ENCODE data around the gene VAV2.
"Not testable (repeated sequence)": the region's sequence is repeated elsewhere in the genome, so short reads cannot be mapped to it uniquely, and the experiment has no call there.

VAV2 gene

GRCh38 chr9:133917375-133917774 lies 74.7 kb downstream of the VAV2 start:
- DNase-seq (ENCODE audit: low read depth in 2 of 2) = no peak

GRCh38 chr9:133916159-133916541 lies 76.0 kb downstream of the VAV2 start:
- DNase-seq (ENCODE audit: low read depth in 2 of 2) = no peak

- DNase-seq (ENCODE audit: low read depth in 2 of 2) = no peak
Observed at GRCh38 chr9:133915534-133916158, 76.5 kb downstream of the VAV2 start.

GRCh38 chr9:133914442-133915342 lies 77.4 kb downstream of the VAV2 start:
- DNase-seq (ENCODE audit: low read depth in 2 of 2) = no peak

GRCh38 chr9:133913571-133914369 lies 78.4 kb downstream of the VAV2 start:
- no peak for DNase-seq (ENCODE audit: low read depth in 2 of 2)

- DNase-seq (ENCODE audit: low read depth in 2 of 2) = no peak
Observed at GRCh38 chr9:133910855-133911514, 81.1 kb downstream of the VAV2 start.

GRCh38 chr9:133906932-133907910 lies 84.9 kb downstream of the VAV2 start:
- no peak for DNase-seq (ENCODE audit: low read depth in 2 of 2)

GRCh38 chr9:133906218-133906617 lies 85.9 kb downstream of the VAV2 start:
- DNase-seq (ENCODE audit: low read depth in 2 of 2) = no peak

GRCh38 chr9:133905493-133905892 lies 86.6 kb downstream of the VAV2 start:
- no peak for DNase-seq (ENCODE audit: low read depth in 2 of 2)

- no peak for DNase-seq (ENCODE audit: low read depth in 2 of 2)
Observed at GRCh38 chr9:133904346-133905090, 87.6 kb downstream of the VAV2 start.

GRCh38 chr9:133901184-133901835 lies 90.8 kb downstream of the VAV2 start:
- DNase-seq (ENCODE audit: low read depth in 2 of 2) = no peak

GRCh38 chr9:133897675-133898074 lies 94.4 kb downstream of the VAV2 start:
- no peak for DNase-seq (ENCODE audit: low read depth in 2 of 2)

- DNase-seq (ENCODE audit: low read depth in 2 of 2) = not testable (repeated sequence)
Observed at GRCh38 chr9:133896007-133896406, 96.1 kb downstream of the VAV2 start.

GRCh38 chr9:133895335-133895734 lies 96.8 kb downstream of the VAV2 start:
- no peak for DNase-seq (ENCODE audit: low read depth in 2 of 2)

- no peak for DNase-seq (ENCODE audit: low read depth in 2 of 2)
Observed at GRCh38 chr9:133894377-133895321, 97.5 kb downstream of the VAV2 start.

- no peak for DNase-seq (ENCODE audit: low read depth in 2 of 2)
Observed at GRCh38 chr9:133893191-133893994, 98.7 kb downstream of the VAV2 start.

- DNase-seq (ENCODE audit: low read depth in 2 of 2) = no peak
Observed at GRCh38 chr9:133892193-133892920, 99.8 kb downstream of the VAV2 start.

Measured in stimulated activated CD4-positive, alpha-beta T cell treated with anti-CD3 and anti-CD28 coated beads, Interleukin-1b, Interleukin-23, amount 100 ng/mL, for 1 hour (primary cell).